Esophagus squamous epithelium (tissue), 4 donors: ENCODE measurements around the gene JPH3.

ENCODE experiments used
- CTCF ChIP-seq, 6 experiments: fragments of 450-650 bp in 4 of 6; fragments of 200-600 bp in 2 of 6; sonication (generic) in 2 of 6; IDR thresholded peaks; one replicate each; pipeline ENCODE4 v1.5.1; 2016 to 2019; ENCODE audit warnings: antibody characterized with exemption in 6 of 6, mild to moderate bottlenecking in 4 of 6, moderate library complexity in 4 of 6
- POLR2A ChIP-seq, 4 donors: fragments of 450-650 bp; IDR thresholded peaks; one replicate each; pipeline ENCODE4 v1.6.1; 2017; ENCODE audit warnings: antibody characterized with exemption in 4 of 4, mild to moderate bottlenecking in 4 of 4, moderate library complexity in 3 of 4

GRCh38 chr16:87621550-87621829 is 19.2 kb downstream of the JPH3 start:
- no peak for TF ChIP-seq POLR2A (IDR thresholded peaks at IDR 0.05)
- TF ChIP-seq CTCF (IDR thresholded peaks at IDR 0.05) = no peak
